ENCODE measurements around the gene PXDN.

Gene PXDN

GRCh38 chr2:1755436-1756191 is 11.3 kb upstream of the PXDN start:
- DNase-seq: no peak

- DNase-seq: no peak
Observed at GRCh38 chr2:1754461-1755170, 10.3 kb upstream of the PXDN start.

- DNase-seq: no peak
Observed at GRCh38 chr2:1754046-1754445, 9.7 kb upstream of the PXDN start.

- no peak for DNase-seq
Observed at GRCh38 chr2:1752751-1753150, 8.4 kb upstream of the PXDN start.

GRCh38 chr2:1751767-1752725 is 7.7 kb upstream of the PXDN start:
- no peak for DNase-seq

- peak in 38 of 51 donors; percentile 6 to 74 (median 43) for DNase-seq
Observed at GRCh38 chr2:1750933-1751766, 6.8 kb upstream of the PXDN start.

- no peak for DNase-seq
Observed at GRCh38 chr2:1750270-1750932, 6.1 kb upstream of the PXDN start.

- no peak for DNase-seq
Observed at GRCh38 chr2:1749489-1750119, 5.3 kb upstream of the PXDN start.

GRCh38 chr2:1748741-1749488 is 4.6 kb upstream of the PXDN start:
- DNase-seq: no peak

GRCh38 chr2:1748176-1748740 is 3.9 kb upstream of the PXDN start:
- DNase-seq: no peak

GRCh38 chr2:1747065-1747941 is 3.0 kb upstream of the PXDN start:
- DNase-seq: no peak

GRCh38 chr2:1746174-1747064 is 2.1 kb upstream of the PXDN start:
- DNase-seq: no peak

GRCh38 chr2:1745171-1746023 is 1.1 kb upstream of the PXDN start:
- DNase-seq: no peak

- peak in 1 of 51 donors; percentile 45 for DNase-seq
Observed at GRCh38 chr2:1744151-1744445, 217 bp downstream of the PXDN start.

GRCh38 chr2:1743396-1744150 is 742 bp downstream of the PXDN start:
- peak in 5 of 51 donors; percentile 23 to 58 (median 35) for DNase-seq

All from hypothalamus (tissue), 51 donors.